ENCODE data around the gene OSTN.

DNA sequence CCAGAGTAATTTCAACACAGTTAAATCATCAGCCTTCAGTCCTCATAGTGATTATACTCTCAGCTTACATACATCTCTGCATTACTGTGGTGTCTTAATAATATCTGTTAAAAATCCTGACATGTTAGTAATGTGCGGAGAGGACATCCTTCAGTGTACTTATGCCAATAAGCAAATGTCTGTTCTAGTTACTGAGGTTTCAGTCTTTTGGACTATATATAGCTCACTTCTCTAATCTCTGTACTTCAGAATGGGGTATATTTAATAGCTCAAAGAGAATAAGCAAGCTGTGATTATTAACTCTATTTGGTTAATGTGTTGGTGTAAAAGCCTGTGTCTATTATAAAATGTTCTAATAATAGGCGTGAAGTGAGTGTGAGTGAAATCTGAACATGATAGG lies 28.9 kb upstream of the OSTN start:
- no peak for TF ChIP-seq POLR2A (IDR thresholded peaks at IDR 0.05; ENCODE audit: low read length)
- no peak for TF ChIP-seq GATA1 (IDR thresholded peaks at IDR 0.05; ENCODE audit: low read depth, low read length)
